Motor neuron (in vitro differentiated cells): ENCODE data around the gene ZNF654. TPM values are rescaled to one million over a fixed set of nuclear protein-coding genes. Genes with fewer than 3 reads are reported as not detected.
"Not testable (repeated sequence)": the region's sequence is repeated elsewhere in the genome, so short reads cannot be mapped to it uniquely, and the experiment has no call there.

ENCODE experiments used
- ATAC-seq, 8 experiments: fragments of 200-7000 bp; cut with Tn5 transposase; replicated peaks in 6 of 8; 2 replicates each; pipeline ENCODE4 v1.8.0; 2021; ENCODE audit warnings: mild to moderate bottlenecking in 8 of 8, moderate library complexity in 8 of 8
- H3K27ac ChIP-seq, 2 donors: fragments of 250-450 bp; sonication (Bioruptor Pico); 2 replicates each; pipeline ENCODE4 v1.9.0; 2021; ENCODE audit warnings: antibody characterized with exemption in 2 of 2, mild to moderate bottlenecking in 2 of 2, moderate library complexity in 1 of 2
- H3K4me1 ChIP-seq, 2 donors: fragments of 250-450 bp; sonication (Bioruptor Pico); replicated peaks in 1 of 2; 2 replicates each; pipeline ENCODE4 v1.6.1; 2021; ENCODE audit warnings: antibody characterized with exemption in 2 of 2, mild to moderate bottlenecking in 2 of 2, moderate library complexity in 1 of 2
- H3K4me3 ChIP-seq, 5 donors: fragments of 250-450 bp; sonication (Bioruptor Pico); 2 replicates each; pipeline ENCODE4 v1.9.0; 2021; ENCODE audit warnings: antibody characterized with exemption in 5 of 5, mild to moderate bottlenecking in 5 of 5, moderate library complexity in 4 of 5
- WGBS, 10 experiments: fragments of 450-650 bp; shearing (Covaris generic); methylation state at CpG; one replicate each; pipeline ENCODE4 v1.0.0; 2022; 5-methylcytosine and 5-hydroxymethylcytosine counted together
- in situ Hi-C, 9 experiments: fragments of 400-800 bp; cut with MboI; loops; one replicate each; pipeline ENCODE4 v1.15.0; 2021; ENCODE audit warnings: low sequenced_read_pairs in 9 of 9, low pct_unique_long_range_greater_than_20kb in 2 of 9; ENCODE audit not compliant: unreplicated experiment in 9 of 9
- total RNA-seq, 8 experiments: library from RNA; unstranded; fragments of 300-600 nt; gene quantifications; 2 replicates each; pipeline versions ENCODE4 v1.2.3 to v1.2.4, GENCODE V29; 2022

The ZNF654 gene
- total RNA-seq, 8 experiments from 2014 or later: 8.3 to 15.4 (median 12.2) TPM

GRCh38 chr3:88118603-88119002, 59.5 kb downstream of the ZNF654 start:
- H3K4me1 ChIP-seq, H3K4me3 ChIP-seq, H3K27ac ChIP-seq, ATAC-seq, in situ Hi-C loops: not testable (repeated sequence)
- 80 to 100% (median 100%) methylated on average over 1 of the region's 2 CpGs; no CpG with 5 or more reads in 6 of the 10 experiments for WGBS, 10 experiments

GRCh38 chr3:88123526-88123925, 64.5 kb downstream of the ZNF654 start:
- Histone ChIP-seq H3K4me3 (no peak overlapping the region), H3K4me1 (no peaks in the 10 kb centered on the region), H3K27ac (no peak overlapping the region)
- 83 to 100% (median 100%) methylated on average over 1 of the region's 1 CpG; no CpG with 5 or more reads in 5 of the 10 experiments for WGBS, 10 experiments
- in situ Hi-C loops: no loop called here
- peak in 1 of 8 experiments; percentile 23 for ATAC-seq

GRCh38 chr3:88131695-88132094, 72.6 kb downstream of the ZNF654 start:
- peak in 2 of 8 experiments; percentile 30 to 36 for ATAC-seq
- WGBS, 10 experiments: 71 to 100% (median 100%) methylated on average over 1 of the region's 1 CpG; no CpG with 5 or more reads in 1 of the 10 experiments
- H3K4me3 ChIP-seq: no peak overlapping the region
- in situ Hi-C loops: no loop called here
- H3K4me1 ChIP-seq: no peaks in the 10 kb centered on the region
- no peak overlapping the region for H3K27ac ChIP-seq

GRCh38 chr3:88132894-88133293, 73.8 kb downstream of the ZNF654 start:
- in situ Hi-C loops: no loop called here
- WGBS, 10 experiments: 100% methylated on average over 1 of the region's 1 CpG; no CpG with 5 or more reads in 5 of the 10 experiments
- Histone ChIP-seq H3K4me1 (no peaks in the 10 kb centered on the region), H3K27ac (no peak overlapping the region), H3K4me3 (no peak overlapping the region)
- ATAC-seq: no peak

- ATAC-seq: no peak
- 0 to 90% (median 38%) methylated on average over 1 of the region's 1 CpG; no CpG with 5 or more reads in 1 of the 10 experiments for WGBS, 10 experiments
Measured at GRCh38 chr3:88133711-88134263, 74.7 kb downstream of the ZNF654 start.

GRCh38 chr3:88137836-88138235, 78.8 kb downstream of the ZNF654 start:
- in situ Hi-C loops: no loop called here
- ATAC-seq: peak in 3 of 8 experiments; percentile 48 to 69 (median 61)
- Histone ChIP-seq H3K4me3 (no peak overlapping the region), H3K4me1 (no peaks in the 10 kb centered on the region), H3K27ac (no peak overlapping the region)
- WGBS, 10 experiments: 0 to 71% (median 60%) methylated on average over 1 of the region's 1 CpG; no CpG with 5 or more reads in 6 of the 10 experiments

More at GRCh38 chr3:88133711-88134263, 74.7 kb downstream of the ZNF654 start:
- H3K27ac ChIP-seq: no peak overlapping the region
- H3K4me1 ChIP-seq: no peaks in the 10 kb centered on the region
- in situ Hi-C loops: no loop called here
- H3K4me3 ChIP-seq: no peak overlapping the region

GRCh38 chr3:88141458-88142083, 82.5 kb downstream of the ZNF654 start:
- in situ Hi-C loops: no loop called here
- H3K27ac ChIP-seq: no peak overlapping the region
- 25 to 71% (median 55%) methylated on average over 2 to 4 of the region's 4 CpGs for WGBS, 10 experiments

GRCh38 chr3:88142094-88142624, 83.1 kb downstream of the ZNF654 start:
- WGBS, 10 experiments: 0 to 59% (median 26%) methylated on average over 1 to 3 of the region's 3 CpGs
- no peak overlapping the region for H3K4me3 ChIP-seq
- in situ Hi-C loops: no loop called here
- H3K4me1 ChIP-seq: no peaks in the 10 kb centered on the region
- peak in 3 of 8 experiments; percentile 83 to 99 (median 97) for ATAC-seq
- H3K27ac ChIP-seq: no peak overlapping the region

More at GRCh38 chr3:88141458-88142083, 82.5 kb downstream of the ZNF654 start:
- Histone ChIP-seq H3K4me1 (no peaks in the 10 kb centered on the region), H3K4me3 (no peak overlapping the region)
- ATAC-seq: no peak

GRCh38 chr3:88147261-88147660, 88.2 kb downstream of the ZNF654 start:
- in situ Hi-C loops: no loop called here
- H3K4me1 ChIP-seq: peaks cover 0 to 13% of the 10 kb centered on the region in 2 donors
- H3K27ac ChIP-seq: no peak overlapping the region
- no peak overlapping the region for H3K4me3 ChIP-seq
- ATAC-seq: no peak

GRCh38 chr3:88148651-88149050, 89.6 kb downstream of the ZNF654 start:
- peak overlapping the region; percentile 64 to 95 (median 73) for H3K4me3 ChIP-seq

GRCh38 chr3:88149101-88149508, 90.0 kb downstream of the ZNF654 start:
- WGBS, 10 experiments: 0 to 20% (median 0%) methylated on average over 1 to 13 of the region's 16 CpGs; no CpG with 5 or more reads in 2 of the 10 experiments
- in situ Hi-C loops: no loop called here
- peak overlapping the region in 1 of 2 donors; percentile 95 for H3K27ac ChIP-seq
- peak in 3 of 8 experiments; percentile 0 to 13 (median 1) for ATAC-seq
- peak overlapping the region; percentile 64 to 95 (median 73) for H3K4me3 ChIP-seq
- H3K4me1 ChIP-seq: peaks cover 0 to 13% of the 10 kb centered on the region in 2 donors

More at GRCh38 chr3:88148651-88149050, 89.6 kb downstream of the ZNF654 start:
- in situ Hi-C loops: no loop called here
- no peak overlapping the region for H3K27ac ChIP-seq
- ATAC-seq: no peak
- H3K4me1 ChIP-seq: peaks cover 0 to 13% of the 10 kb centered on the region in 2 donors
- 68 to 93% (median 80%) methylated on average over 1 to 17 of the region's 17 CpGs; no CpG with 5 or more reads in 2 of the 10 experiments for WGBS, 10 experiments

GRCh38 chr3:88149509-88150362, 90.7 kb downstream of the ZNF654 start, which contains the start of gene C3orf38:
TSS of gene C3orf38 (plus strand) at chr3:88149959. CDS start at chr3:88150053, 94 bp downstream.
- H3K4me3 ChIP-seq: peak within 1 kb of the TSS; percentile 64 to 95 (median 73)
- H3K27ac ChIP-seq: peak within 1 kb of the TSS; percentile 94 to 95
- peaks cover 0 to 13% of the 10 kb centered on the region in 2 donors for H3K4me1 ChIP-seq
- WGBS, 10 experiments: 0 to 4% (median 0%) methylated on average over 1 to 21 of the region's 57 CpGs; no CpG with 5 or more reads in 1 of the 10 experiments
- in situ Hi-C loops: no loop called here
- peak; percentile 96 to 98 (median 98) for ATAC-seq
